Activated CD4-positive, CD25-positive, alpha-beta regulatory T cell treated with anti-CD3 and anti-CD28 coated beads, Interleukin-2, amount 50 U/mL, for 16 hours (primary cell): ENCODE measurements around the gene LUZP2.

Experiments used
- DNase-seq: peaks from one replicate; pipeline ENCODE4 v3.0.0-alpha.2; 2020; ENCODE audit warnings: low read depth, low spot score

The LUZP2 gene

GRCh38 chr11:24496736-24497725 is at the start of gene LUZP2:
LUZP2 (plus strand) TSS chr11:24497053.
- DNase-seq: no peak

GRCh38 chr11:24453129-24453718 is 43.6 kb upstream of the LUZP2 start:
- DNase-seq: no peak

- no peak for DNase-seq
These were observed 38.9 kb upstream of the LUZP2 start for GRCh38 chr11:24457985-24458384.

GRCh38 chr11:24470431-24470830 is 26.4 kb upstream of the LUZP2 start:
- no peak for DNase-seq

- no peak for DNase-seq
These were observed 25.8 kb upstream of the LUZP2 start for GRCh38 chr11:24471084-24471483.

- DNase-seq: no peak
These were observed 18.1 kb upstream of the LUZP2 start for GRCh38 chr11:24478718-24479117.

- no peak for DNase-seq
These were observed 7.4 kb upstream of the LUZP2 start for GRCh38 chr11:24489477-24489876.

GRCh38 chr11:24496386-24496735 is 492 bp upstream of the LUZP2 start:
- no peak for DNase-seq

GRCh38 chr11:24497831-24498230 is 978 bp downstream of the LUZP2 start:
- no peak for DNase-seq

GRCh38 chr11:24502425-24502824 is 5.6 kb downstream of the LUZP2 start:
- no peak for DNase-seq

GRCh38 chr11:24509114-24509513 is 12.3 kb downstream of the LUZP2 start:
- no peak for DNase-seq

- no peak for DNase-seq
These were observed 14.7 kb downstream of the LUZP2 start for GRCh38 chr11:24511511-24511910.

GRCh38 chr11:24513479-24514218 is 16.8 kb downstream of the LUZP2 start:
- no peak for DNase-seq

- DNase-seq: no peak
These were observed 17.4 kb downstream of the LUZP2 start for GRCh38 chr11:24514219-24514594.

GRCh38 chr11:24515632-24516031 is 18.8 kb downstream of the LUZP2 start:
- DNase-seq: no peak

GRCh38 chr11:24516638-24517037 is 19.8 kb downstream of the LUZP2 start:
- DNase-seq: no peak

GRCh38 chr11:24521601-24522000 is 24.7 kb downstream of the LUZP2 start:
- DNase-seq: no peak

GRCh38 chr11:24524156-24524555 is 27.3 kb downstream of the LUZP2 start:
- no peak for DNase-seq

GRCh38 chr11:24531528-24531927 is 34.7 kb downstream of the LUZP2 start:
- DNase-seq: no peak

- no peak for DNase-seq
These were observed 46.9 kb downstream of the LUZP2 start for GRCh38 chr11:24543771-24544170.

GRCh38 chr11:24556693-24557092 is 59.8 kb downstream of the LUZP2 start:
- DNase-seq: no peak

- DNase-seq: no peak
These were observed 62.5 kb downstream of the LUZP2 start for GRCh38 chr11:24559315-24559714.
